ENCODE measurements around the gene KPRP.

Gene KPRP

GRCh38 chr1:152757747-152758146, at the start of gene KPRP:
Gene KPRP, plus strand, starts transcription at chr1:152758025. Its CDS starts 1,564 bp downstream, at chr1:152759589.
- DNase-seq: no peak

- DNase-seq: no peak
These were observed 39.6 kb upstream of the KPRP start for GRCh38 chr1:152718238-152718637.

- DNase-seq: no peak
These were observed 32.6 kb upstream of the KPRP start for GRCh38 chr1:152725261-152725660.

- no peak for DNase-seq
These were observed 28.8 kb upstream of the KPRP start for GRCh38 chr1:152728986-152729385.

GRCh38 chr1:152735648-152736047, 22.2 kb upstream of the KPRP start:
- no peak for DNase-seq

- DNase-seq: no peak
These were observed 19.8 kb upstream of the KPRP start for GRCh38 chr1:152737997-152738396.

GRCh38 chr1:152739841-152740240, 18.0 kb upstream of the KPRP start:
- DNase-seq: no peak

- DNase-seq: no peak
These were observed 16.2 kb upstream of the KPRP start for GRCh38 chr1:152741656-152742055.

GRCh38 chr1:152743371-152744145, 14.3 kb upstream of the KPRP start:
- no peak for DNase-seq

- peak; percentile 9 for DNase-seq
These were observed 12.5 kb upstream of the KPRP start for GRCh38 chr1:152745289-152745704.

- DNase-seq: no peak
These were observed 11.9 kb upstream of the KPRP start for GRCh38 chr1:152745765-152746444.

GRCh38 chr1:152747831-152748230, 10.0 kb upstream of the KPRP start:
- no peak for DNase-seq

GRCh38 chr1:152752225-152752624, 5.6 kb upstream of the KPRP start:
- no peak for DNase-seq

- no peak for DNase-seq
These were observed 4.2 kb upstream of the KPRP start for GRCh38 chr1:152753586-152753985.

GRCh38 chr1:152756872-152757271, 953 bp upstream of the KPRP start:
- DNase-seq: no peak

- no peak for DNase-seq
These were observed 811 bp downstream of the KPRP start for GRCh38 chr1:152758636-152759035.

GRCh38 chr1:152759453-152760173, 1.8 kb downstream of the KPRP start:
- DNase-seq: no peak

GRCh38 chr1:152760551-152761190, 2.8 kb downstream of the KPRP start:
- DNase-seq: no peak

GRCh38 chr1:152761609-152762213, 3.9 kb downstream of the KPRP start:
- DNase-seq: no peak

GRCh38 chr1:152768847-152769533, 11.2 kb downstream of the KPRP start:
- no peak for DNase-seq

- no peak for DNase-seq
These were observed 12.6 kb downstream of the KPRP start for GRCh38 chr1:152770411-152770810.

- no peak for DNase-seq
These were observed 17.1 kb downstream of the KPRP start, which contains the start of gene LCE1F for GRCh38 chr1:152774875-152775274. Gene LCE1F, plus strand, starts transcription at chr1:152775140. Its CDS starts 1,232 bp downstream, at chr1:152776372.
